ENCODE data around the gene RTBDN.

- TF ChIP-seq RAD21 (IDR thresholded peaks at IDR 0.05; ENCODE audit: low read depth) (no peak), EP300 (IDR thresholded peaks at IDR 0.05; ENCODE audit: borderline replicate concordance) (peak; percentile 69; the same call in 1 of the 2 replicates), MAX (IDR thresholded peaks at IDR 0.05) (peak; percentile 87), FOXM1 (IDR thresholded peaks at IDR 0.05; ENCODE audit: borderline replicate concordance, low read depth) (no peak)
These were observed 32.7 kb downstream of the RTBDN start, which contains the start of the genes PRDX2 and THSD8 for GRCh38 chr19:12801466-12802266.
